COLO668 (cell line): Measurements from ENCODE around the gene ERRFI1.
A peak's percentile ranks its signal among the peaks of the same experiment; 100 is the strongest.
"Not testable (repeated sequence)": the region's sequence is repeated elsewhere in the genome, so short reads cannot be mapped to it uniquely, and the experiment has no call there.

ENCODE experiments used
- DNase-seq: peaks from one replicate; lab custom pipeline; 2025; ENCODE audit not compliant: unreplicated experiment; lab: John Stamatoyannopoulos, UW

ERRFI1 gene

GRCh38 chr1:7975212-7975865 lies 50.8 kb downstream of the ERRFI1 start:
- DNase-seq, result peak; percentile 88

- no peak for DNase-seq
Observed at GRCh38 chr1:7973086-7973485, 53.0 kb downstream of the ERRFI1 start.

- DNase-seq, result no peak
Observed at GRCh38 chr1:7972285-7972684, 53.8 kb downstream of the ERRFI1 start.

- DNase-seq, result no peak
Observed at GRCh38 chr1:7971024-7971423, 55.1 kb downstream of the ERRFI1 start.

GRCh38 chr1:7970246-7970645 lies 55.9 kb downstream of the ERRFI1 start:
- no peak for DNase-seq

GRCh38 chr1:7967651-7968050 lies 58.5 kb downstream of the ERRFI1 start:
- DNase-seq, result no peak

GRCh38 chr1:7967196-7967595 lies 58.9 kb downstream of the ERRFI1 start:
- no peak for DNase-seq

- no peak for DNase-seq
Observed at GRCh38 chr1:7964476-7964875, 61.6 kb downstream of the ERRFI1 start.

GRCh38 chr1:7963841-7964240 lies 62.3 kb downstream of the ERRFI1 start:
- DNase-seq, result not testable (repeated sequence)

GRCh38 chr1:7963378-7963730 lies 62.8 kb downstream of the ERRFI1 start:
- not testable (repeated sequence) for DNase-seq

GRCh38 chr1:7962636-7963377 lies 63.3 kb downstream of the ERRFI1 start:
- no peak for DNase-seq

GRCh38 chr1:7962014-7962335 lies 64.1 kb downstream of the ERRFI1 start:
- no peak for DNase-seq
